ENCODE measurements around the gene ENTPD3.
A peak's percentile ranks its signal among the peaks of the same experiment; 100 is the strongest.
"Not testable (repeated sequence)": the region's sequence is repeated elsewhere in the genome, so short reads cannot be mapped to it uniquely, and the experiment has no call there.

ENTPD3 gene

DNA sequence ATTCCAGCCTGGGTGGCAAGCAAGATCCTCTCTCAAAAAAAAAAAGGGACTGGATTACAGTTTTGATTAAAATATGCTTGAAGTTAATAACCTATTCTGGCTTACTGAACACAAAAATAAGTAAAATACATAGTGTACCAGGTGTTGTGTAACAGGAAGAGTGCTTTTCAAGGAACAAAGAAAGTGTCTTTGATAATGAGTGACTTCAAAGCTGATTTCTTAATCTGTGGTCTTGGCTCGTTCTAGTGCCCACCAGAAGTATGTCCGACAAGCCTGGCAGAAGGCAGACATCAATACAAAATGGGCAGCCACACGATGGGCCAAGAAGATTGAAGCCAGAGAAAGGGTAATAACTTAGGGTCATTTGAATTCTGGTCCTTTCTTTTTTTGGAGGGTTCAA is 74.2 kb downstream of the ENTPD3 start:
- DNase-seq (ENCODE audit: low read depth): no peak

DNA sequence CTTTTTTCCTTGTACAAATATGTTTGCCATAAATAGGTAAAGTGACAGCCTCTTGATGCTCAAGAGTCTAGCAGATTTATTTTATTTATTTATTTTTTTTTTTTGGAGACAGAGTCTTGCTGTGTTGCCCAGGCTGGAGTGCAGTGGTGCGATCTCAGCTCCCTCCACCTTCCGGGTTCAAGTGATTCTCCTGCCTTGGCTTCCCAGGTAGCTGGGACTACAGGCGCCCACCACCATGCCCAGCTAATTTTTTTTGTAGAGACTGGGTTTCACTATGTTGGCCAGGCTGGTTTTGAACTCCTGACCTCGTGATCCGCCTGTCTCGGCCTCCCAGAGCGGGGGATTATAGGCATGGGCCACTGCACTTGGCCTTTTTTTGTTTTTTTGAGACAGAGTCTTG is 75.9 kb downstream of the ENTPD3 start:
- not testable (repeated sequence) for DNase-seq (ENCODE audit: low read depth)

DNA sequence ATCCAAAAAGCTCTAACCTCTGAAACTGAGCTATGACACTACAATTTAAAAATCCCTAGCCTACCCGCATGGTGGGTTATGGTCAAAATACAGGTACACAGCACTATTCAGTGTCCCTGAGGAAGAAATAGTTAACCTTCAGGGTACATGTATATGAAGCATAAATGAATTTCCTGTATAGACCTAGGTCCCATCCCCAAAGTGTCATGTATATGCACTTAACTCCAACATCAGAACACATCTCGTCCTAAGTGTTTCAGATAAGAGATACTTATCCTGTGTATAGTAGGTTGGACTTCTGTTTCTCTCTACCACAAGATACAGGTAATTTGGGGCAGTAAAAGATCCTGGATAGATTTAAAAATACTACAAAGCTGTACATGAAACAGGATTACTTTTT is 76.6 kb downstream of the ENTPD3 start:
- DNase-seq (ENCODE audit: low read depth): no peak

DNA sequence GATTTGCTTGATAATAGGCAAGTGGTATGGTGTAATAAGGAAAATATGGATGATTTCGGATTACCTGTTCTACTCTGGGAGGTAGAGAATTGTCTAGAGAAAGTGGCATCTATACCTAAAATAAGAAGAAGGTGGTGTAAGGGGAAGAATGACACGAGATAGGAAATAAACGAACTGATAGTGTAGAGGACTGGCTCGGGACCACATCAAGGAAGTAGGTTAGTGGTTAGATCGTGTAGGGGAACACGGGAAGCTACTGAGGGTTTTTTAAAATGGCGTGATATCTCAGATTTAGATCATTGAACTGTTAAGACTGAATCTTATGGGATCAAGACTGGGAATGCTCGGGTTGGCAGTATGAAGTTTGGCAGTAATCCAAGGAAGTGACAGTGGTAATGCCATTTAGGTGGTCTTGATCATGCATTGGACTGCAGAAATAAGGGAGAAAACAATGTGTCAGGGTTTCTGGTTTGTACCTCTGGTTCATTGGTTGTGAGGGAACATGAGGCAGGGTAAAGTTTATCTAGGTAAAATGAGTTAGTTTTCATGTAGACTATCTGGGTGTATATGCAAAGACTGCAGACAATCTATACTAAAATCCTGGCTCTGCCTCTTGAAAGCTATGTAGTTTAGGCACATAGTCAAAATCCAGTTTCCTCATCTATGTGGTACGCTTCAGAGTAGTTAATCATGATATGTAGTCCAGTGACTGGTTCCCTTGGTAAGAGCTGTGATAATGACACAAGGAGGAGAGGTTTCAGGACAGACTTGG is 77.5 kb downstream of the ENTPD3 start:
- DNase-seq (ENCODE audit: low read depth): no peak

DNA sequence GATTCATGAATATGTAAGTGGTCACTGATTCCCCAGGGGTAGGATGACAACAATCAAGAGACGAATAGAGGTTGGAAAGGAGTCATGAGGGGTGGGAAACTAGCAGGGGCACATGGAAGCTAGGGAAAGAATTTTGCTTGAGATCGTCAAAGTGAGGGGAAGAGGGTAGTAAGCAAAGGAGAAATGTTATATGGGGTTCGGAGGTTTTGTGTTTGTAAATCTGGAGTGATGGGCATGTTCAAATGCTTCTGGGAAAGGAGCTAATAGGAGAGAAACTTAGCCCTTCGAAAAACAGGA is 78.1 kb downstream of the ENTPD3 start:
- no peak for DNase-seq (ENCODE audit: low read depth)

DNA sequence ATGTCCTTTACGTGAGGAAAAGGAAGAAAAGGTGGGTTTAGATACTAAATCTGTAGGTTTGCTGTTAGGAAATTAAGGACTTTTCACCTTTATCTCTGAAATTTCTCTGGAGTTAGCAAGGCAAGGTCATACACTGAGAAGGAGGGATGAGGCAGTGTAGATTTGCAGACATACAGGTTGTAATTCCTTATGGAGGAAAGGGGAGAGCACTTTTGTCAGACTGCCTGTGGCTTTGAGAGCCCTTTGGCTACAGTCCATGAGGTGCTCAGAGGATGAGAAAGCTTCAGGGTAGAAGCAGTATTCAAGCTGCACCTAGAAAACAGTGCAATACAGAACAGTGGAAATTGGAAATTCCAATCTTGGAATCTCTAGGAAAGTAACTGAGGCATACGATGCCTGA is 78.5 kb downstream of the ENTPD3 start:
- no peak for DNase-seq (ENCODE audit: low read depth)

DNA sequence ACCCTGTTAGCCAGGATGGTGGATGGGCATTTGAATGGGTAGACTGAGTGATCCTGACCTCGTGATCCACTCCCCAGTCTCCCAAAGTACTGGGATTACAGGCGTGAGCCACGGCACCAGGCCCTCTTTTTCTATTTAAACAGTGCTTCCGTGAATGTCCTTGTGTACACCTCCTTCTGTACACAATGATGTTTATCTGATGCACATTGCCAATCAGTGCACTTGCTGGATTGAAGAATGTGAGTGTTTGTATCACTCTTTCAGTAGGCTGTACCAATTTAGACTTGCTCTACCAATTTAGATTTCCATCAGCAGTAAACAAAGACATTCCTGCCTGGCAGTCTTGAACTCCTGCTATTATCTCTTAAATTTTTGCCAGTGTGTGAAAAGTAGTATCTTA is 81.0 kb downstream of the ENTPD3 start:
- DNase-seq (ENCODE audit: low read depth): no peak

DNA sequence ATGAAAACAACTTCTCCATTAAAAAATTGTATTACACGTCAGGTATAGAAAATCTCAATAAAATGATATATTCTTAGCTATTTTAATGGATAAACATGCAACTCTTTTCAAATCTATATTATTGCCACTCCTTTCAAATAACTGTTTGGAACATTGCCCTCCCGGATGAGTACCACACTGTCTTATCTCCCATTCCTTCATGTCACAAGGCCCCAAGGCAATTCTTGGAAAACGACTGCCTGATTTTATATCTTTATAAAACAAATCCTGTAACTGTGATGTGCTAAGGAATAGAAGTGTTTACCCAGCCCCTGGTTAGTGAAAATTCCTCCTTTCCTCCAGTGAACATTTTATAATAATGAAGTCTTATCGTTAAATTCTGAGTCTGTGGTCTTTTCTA is 83.7 kb downstream of the ENTPD3 start:
- DNase-seq (ENCODE audit: low read depth): no peak

DNA sequence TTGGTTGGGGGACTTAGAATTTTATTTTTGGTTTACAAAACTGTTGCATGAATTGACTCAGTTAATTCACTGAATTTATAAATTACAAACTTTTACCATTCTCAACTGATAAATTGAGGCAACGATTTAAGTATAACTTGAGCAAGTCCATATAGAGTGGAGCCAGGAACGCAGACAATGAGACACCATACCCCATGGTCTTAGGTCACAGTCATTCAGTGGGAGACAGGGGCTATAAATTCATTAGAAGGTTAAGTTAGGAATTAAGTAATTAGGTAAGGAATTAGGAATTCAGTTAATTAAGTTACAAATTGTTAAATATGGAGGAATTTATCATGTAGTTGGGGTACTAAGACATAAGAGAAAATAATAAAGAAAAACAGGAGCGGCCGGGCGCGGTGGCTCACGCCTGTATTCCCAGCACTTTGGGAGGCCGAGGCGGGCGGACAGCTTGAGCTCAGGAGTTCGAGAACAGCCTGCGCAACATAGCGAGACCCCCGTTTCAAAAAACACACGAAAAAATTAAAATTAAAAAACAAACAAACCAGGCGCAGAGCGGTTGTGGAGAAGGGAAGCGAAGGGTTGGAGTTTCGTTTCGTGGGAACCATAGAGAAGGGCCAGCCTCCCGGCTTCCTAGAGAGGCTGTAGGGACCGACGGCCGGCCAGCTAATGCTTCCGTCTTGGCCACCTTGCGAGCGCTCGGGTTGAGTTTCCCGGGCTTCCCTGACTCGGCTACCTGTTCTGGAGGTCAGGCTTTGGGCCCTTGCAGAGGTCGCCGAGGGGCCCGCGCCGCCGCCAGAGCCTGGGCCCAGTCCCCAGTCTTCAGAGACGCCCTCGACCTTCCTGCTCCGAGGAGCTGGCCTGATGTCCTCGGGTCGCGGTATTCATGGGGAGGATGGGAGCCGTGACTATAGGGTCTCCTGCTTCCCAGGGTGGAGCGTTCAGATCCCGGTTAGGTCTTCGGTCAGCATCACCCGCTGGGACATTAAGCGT is 89.8 kb downstream of the ENTPD3 start, which contains the start of gene ZNF619:
ZNF619 (plus strand) TSS at position 645 of the 993 bp plus-strand sequence. CDS start 858 bp downstream, outside the sequence.
- DNase-seq (ENCODE audit: low read depth): peak; percentile 20

DNA sequence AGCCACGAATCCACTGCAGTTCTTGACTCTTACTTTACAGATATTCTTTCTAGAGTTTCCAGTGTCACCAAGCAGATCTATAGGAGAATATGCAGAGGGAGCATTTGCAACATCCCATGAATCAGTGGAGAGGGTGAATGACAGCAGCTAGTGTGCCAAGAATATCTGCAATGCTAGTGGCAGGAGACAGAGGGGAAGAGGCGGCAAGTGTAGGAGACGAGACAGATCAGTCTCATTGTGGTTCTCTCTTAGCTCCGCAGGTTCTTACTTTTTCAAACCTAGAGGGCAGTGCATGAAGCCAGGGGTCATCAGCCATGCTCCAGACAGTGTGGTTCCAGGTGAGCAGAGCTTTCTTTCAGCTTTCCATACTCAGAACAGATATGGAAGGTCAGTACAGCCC is 90.7 kb downstream of the ENTPD3 start:
- no peak for DNase-seq (ENCODE audit: low read depth)
